ENCODE results near the gene SLC43A3. TPM values are rescaled to one million over a fixed set of nuclear protein-coding genes. Genes with fewer than 3 reads are reported as not detected.

Gene SLC43A3
- total RNA-seq, 2 donors from 2014 or later, result 31.7 to 61.3 TPM

- Histone ChIP-seq H3K9me3 (no peaks in the 10 kb centered on the region), H3K27me3 (no peaks in the 10 kb centered on the region), H3K36me3 (no peaks in the 10 kb centered on the region), H3K4me1 (peaks cover 0 to 46% of the 10 kb centered on the region in 2 donors), H3K4me3 (no peak overlapping the region), H3K27ac (no peak overlapping the region)
- TF ChIP-seq, protein P1, sequence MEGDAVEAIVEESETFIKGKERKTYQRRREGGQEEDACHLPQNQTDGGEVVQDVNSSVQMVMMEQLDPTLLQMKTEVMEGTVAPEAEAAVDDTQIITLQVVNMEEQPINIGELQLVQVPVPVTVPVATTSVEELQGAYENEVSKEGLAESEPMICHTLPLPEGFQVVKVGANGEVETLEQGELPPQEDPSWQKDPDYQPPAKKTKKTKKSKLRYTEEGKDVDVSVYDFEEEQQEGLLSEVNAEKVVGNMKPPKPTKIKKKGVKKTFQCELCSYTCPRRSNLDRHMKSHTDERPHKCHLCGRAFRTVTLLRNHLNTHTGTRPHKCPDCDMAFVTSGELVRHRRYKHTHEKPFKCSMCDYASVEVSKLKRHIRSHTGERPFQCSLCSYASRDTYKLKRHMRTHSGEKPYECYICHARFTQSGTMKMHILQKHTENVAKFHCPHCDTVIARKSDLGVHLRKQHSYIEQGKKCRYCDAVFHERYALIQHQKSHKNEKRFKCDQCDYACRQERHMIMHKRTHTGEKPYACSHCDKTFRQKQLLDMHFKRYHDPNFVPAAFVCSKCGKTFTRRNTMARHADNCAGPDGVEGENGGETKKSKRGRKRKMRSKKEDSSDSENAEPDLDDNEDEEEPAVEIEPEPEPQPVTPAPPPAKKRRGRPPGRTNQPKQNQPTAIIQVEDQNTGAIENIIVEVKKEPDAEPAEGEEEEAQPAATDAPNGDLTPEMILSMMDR (IDR thresholded peaks at IDR 0.05), result no peak
- DNase-seq (ENCODE audit: low spot score), result no peak
Observed at GRCh38 chr11:57429946-57430345, 3.0 kb upstream of the SLC43A3 start.

- Histone ChIP-seq H3K27ac (peak overlapping the region in 1 of 2 donors; percentile 95), H3K9me3 (no peaks in the 10 kb centered on the region), H3K27me3 (no peaks in the 10 kb centered on the region), H3K4me3 (no peak overlapping the region), H3K36me3 (peaks cover 5% of the 10 kb centered on the region), H3K4me1 (peaks cover 0 to 59% of the 10 kb centered on the region in 2 donors)
- DNase-seq (ENCODE audit: low spot score), result no peak
- TF ChIP-seq, protein P1 (IDR thresholded peaks at IDR 0.05), result no peak
Observed at GRCh38 chr11:57428643-57429042, 1.7 kb upstream of the SLC43A3 start.

- H3K27me3 ChIP-seq, result no peaks in the 10 kb centered on the region
- H3K9me3 ChIP-seq, result no peaks in the 10 kb centered on the region
- peak; percentile 91 for DNase-seq (ENCODE audit: low spot score)
- H3K4me1 ChIP-seq, result peaks cover 0 to 64% of the 10 kb centered on the region in 2 donors
- peak overlapping the region; percentile 95 to 99 for H3K27ac ChIP-seq
- H3K4me3 ChIP-seq, result peak overlapping the region in 1 of 2 donors; percentile 64
- TF ChIP-seq, protein P1 (IDR thresholded peaks at IDR 0.05), result no peak
- peaks cover 8% of the 10 kb centered on the region for H3K36me3 ChIP-seq
Observed at GRCh38 chr11:57427727-57428082, 784 bp upstream of the SLC43A3 start.

DNA sequence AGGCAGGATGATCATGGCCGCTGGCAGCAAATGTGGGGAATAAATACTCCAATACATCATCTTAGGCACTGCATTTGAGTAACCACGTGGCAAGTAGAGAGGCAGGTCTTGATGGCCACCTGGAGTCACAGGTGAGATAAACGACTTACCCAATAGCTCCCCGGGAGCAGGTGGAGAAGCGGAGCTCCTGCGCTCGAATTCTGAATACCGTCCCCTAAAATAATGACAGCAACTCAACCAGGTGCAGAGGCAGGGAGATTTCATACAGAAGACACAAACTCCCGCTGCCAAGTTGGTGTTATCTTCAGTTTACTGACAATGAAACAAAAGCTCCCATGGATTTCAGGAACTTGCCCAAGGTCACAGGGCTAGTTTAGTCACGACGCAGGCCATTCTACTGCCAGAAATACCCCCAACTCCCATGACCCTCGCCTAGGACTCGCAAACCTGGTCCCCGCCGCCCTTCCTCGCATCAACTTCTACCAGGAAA, 437 bp downstream of the SLC43A3 start:
- H3K4me1 ChIP-seq, result peaks cover 0 to 64% of the 10 kb centered on the region in 2 donors
- TF ChIP-seq, protein P1 (IDR thresholded peaks at IDR 0.05), result no peak
- peak overlapping the region; percentile 49 to 64 for H3K4me3 ChIP-seq
- DNase-seq (ENCODE audit: low spot score), result no peak
- H3K27ac ChIP-seq, result peak overlapping the region; percentile 95 to 99
- H3K9me3 ChIP-seq, result no peaks in the 10 kb centered on the region
- peaks cover 8% of the 10 kb centered on the region for H3K36me3 ChIP-seq
- H3K27me3 ChIP-seq, result no peaks in the 10 kb centered on the region

DNA sequence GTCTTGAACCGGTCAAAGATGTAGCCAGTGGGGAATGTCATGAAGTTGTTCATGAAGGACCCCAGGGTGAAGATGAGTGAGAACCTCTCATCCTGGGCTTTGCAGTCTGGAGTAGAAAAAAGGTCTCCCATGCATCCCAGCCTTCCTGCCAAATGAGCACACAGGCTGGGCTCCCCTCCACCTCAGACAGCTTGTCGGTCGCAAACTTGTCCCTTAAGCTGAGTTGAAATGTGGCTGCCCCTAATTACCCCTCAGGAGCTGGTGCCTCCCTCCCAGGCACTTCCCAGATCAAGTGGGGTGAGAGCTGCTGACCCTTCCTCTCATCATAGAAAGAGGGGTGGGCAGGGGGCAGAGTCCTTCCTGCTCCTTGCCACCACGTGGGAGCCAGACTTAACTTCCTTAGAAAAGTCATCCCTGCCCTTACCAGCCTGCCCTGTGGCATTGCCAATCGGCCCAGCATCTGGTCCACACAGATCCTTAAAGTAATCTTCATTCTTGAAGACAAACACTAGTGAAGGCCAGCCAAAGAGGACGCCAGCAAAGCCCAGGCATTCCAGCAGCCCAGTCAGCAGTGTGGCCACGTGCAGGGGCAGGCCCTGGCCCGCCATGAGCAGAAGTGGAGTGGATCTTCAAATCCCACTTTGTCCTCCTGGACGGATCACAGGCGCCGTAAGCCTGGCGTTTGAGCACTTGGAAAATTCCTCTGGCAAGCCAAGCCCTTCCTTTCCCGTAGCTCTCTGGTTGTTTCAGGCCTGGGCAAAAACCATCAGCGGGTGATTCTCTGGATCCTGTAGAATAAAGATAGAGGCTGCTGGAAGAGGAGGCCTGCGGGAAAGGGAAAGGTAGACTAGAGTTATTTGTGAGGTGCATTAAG, 1.1 kb downstream of the SLC43A3 start:
- H3K9me3 ChIP-seq, result no peaks in the 10 kb centered on the region
- peak; percentile 86 for DNase-seq (ENCODE audit: low spot score)
- TF ChIP-seq, protein P1 (IDR thresholded peaks at IDR 0.05), result no peak
- H3K36me3 ChIP-seq, result peaks cover 12% of the 10 kb centered on the region
- peak overlapping the region; percentile 49 to 64 for H3K4me3 ChIP-seq
- peak overlapping the region; percentile 95 to 99 for H3K27ac ChIP-seq
- H3K27me3 ChIP-seq, result no peaks in the 10 kb centered on the region
- H3K4me1 ChIP-seq, result peaks cover 0 to 64% of the 10 kb centered on the region in 2 donors
